Esophagus muscularis mucosa (tissue), 3 donors: ENCODE results near the gene SCGN.

Experiments
- CTCF ChIP-seq, 3 experiments: fragments of 200-600 bp in 2 of 3; fragments of 450-650 bp in 1 of 3; sonication (generic) in 2 of 3; IDR thresholded peaks; one replicate each; pipeline ENCODE4 v1.5.1; 2017 to 2019; ENCODE audit warnings: antibody characterized with exemption in 3 of 3, mild to moderate bottlenecking in 2 of 3, moderate library complexity in 1 of 3
- EP300 ChIP-seq: sonication (generic); formaldehyde crosslinking; IDR thresholded peaks from one replicate; pipeline ENCODE4 v1.6.1; 2017; ENCODE audit warnings: antibody characterized with exemption

GRCh38 chr6:25699649-25700048, 47.6 kb downstream of the SCGN start:
- no peak for TF ChIP-seq CTCF (IDR thresholded peaks at IDR 0.05)
- TF ChIP-seq EP300: no peak
